Cerebellar nuclear complex (tissue), 1 donor: Measurements from ENCODE around the gene SLC18A3.

Source experiments
- DNase-seq, 2 experiments: peaks; one replicate each; lab custom pipeline; 2025; lab: John Stamatoyannopoulos, UW

The SLC18A3 gene

GRCh38 chr10:49627644-49628247 lies 17.6 kb downstream of the SLC18A3 start:
- no peak for DNase-seq

- no peak for DNase-seq
Observed at GRCh38 chr10:49628599-49628998, 18.5 kb downstream of the SLC18A3 start.

GRCh38 chr10:49629431-49629881 lies 19.3 kb downstream of the SLC18A3 start:
- no peak for DNase-seq

GRCh38 chr10:49631975-49632374 lies 21.9 kb downstream of the SLC18A3 start:
- DNase-seq = no peak

GRCh38 chr10:49632406-49633317 lies 22.6 kb downstream of the SLC18A3 start:
- DNase-seq = no peak

GRCh38 chr10:49633327-49634068 lies 23.4 kb downstream of the SLC18A3 start:
- DNase-seq = no peak

- DNase-seq = no peak
Observed at GRCh38 chr10:49634069-49634660, 24.1 kb downstream of the SLC18A3 start.

- no peak for DNase-seq
Observed at GRCh38 chr10:49642311-49642710, 32.2 kb downstream of the SLC18A3 start.

GRCh38 chr10:49643241-49644034 lies 33.3 kb downstream of the SLC18A3 start:
- DNase-seq = no peak

- DNase-seq = no peak
Observed at GRCh38 chr10:49644035-49644646, 34.0 kb downstream of the SLC18A3 start.

GRCh38 chr10:49645417-49645816 lies 35.3 kb downstream of the SLC18A3 start:
- DNase-seq = no peak

- no peak for DNase-seq
Observed at GRCh38 chr10:49645871-49646870, 36.1 kb downstream of the SLC18A3 start.

GRCh38 chr10:49647554-49647953 lies 37.4 kb downstream of the SLC18A3 start:
- DNase-seq = no peak

GRCh38 chr10:49647985-49648795 lies 38.1 kb downstream of the SLC18A3 start:
- DNase-seq = no peak

GRCh38 chr10:49649294-49649693 lies 39.2 kb downstream of the SLC18A3 start:
- no peak for DNase-seq

- no peak for DNase-seq
Observed at GRCh38 chr10:49649936-49650723, 40.0 kb downstream of the SLC18A3 start.

GRCh38 chr10:49650724-49651034 lies 40.6 kb downstream of the SLC18A3 start:
- no peak for DNase-seq
